Measurements from ENCODE around the gene SNX18. TPM values are rescaled to one million over a fixed set of nuclear protein-coding genes. Genes with fewer than 3 reads are reported as not detected.

SNX18 gene
- polyA plus RNA-seq, 1 donor (not counting 4 experiments of a cell fraction or from before 2014, with no cell fraction given), result 7.4 TPM

DNA sequence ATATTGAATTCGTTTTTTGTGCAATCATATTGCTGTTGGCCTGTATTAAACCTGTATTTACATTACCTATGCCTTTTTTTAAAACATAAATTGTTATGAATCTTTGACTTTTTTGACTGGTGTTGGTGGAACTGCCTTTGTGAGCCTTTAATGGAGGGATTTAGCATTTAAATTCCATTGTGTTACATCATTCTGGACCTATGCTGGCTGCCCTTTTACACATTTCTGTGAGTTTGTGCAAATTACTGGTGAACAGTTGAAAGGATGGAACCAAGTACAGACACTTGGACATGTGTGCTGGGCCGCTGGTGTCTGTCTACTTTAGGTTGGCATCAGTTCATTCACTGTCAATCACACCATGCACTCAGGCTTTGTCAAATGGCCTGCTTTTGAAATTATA is 3.4 kb downstream of the SNX18 start:
- FAIRE-seq, result no peak
- Histone ChIP-seq H3K79me2 (ENCODE audit: control insufficient read depth, insufficient read depth, low read length) (peaks cover 37% of the 10 kb centered on the region), H3K9me1 (ENCODE audit: control insufficient read depth, extremely low read depth, insufficient read depth, low read length) (no peaks in the 10 kb centered on the region), H3K36me3 (ENCODE audit: control insufficient read depth in 2 of 2, extremely low read depth in 1 of 2, insufficient read depth in 2 of 2, low read length in 2 of 2) (peaks cover 0 to 1% of the 10 kb centered on the region in 2 experiments), H3K27ac (ENCODE audit: control insufficient read depth, insufficient read depth, low read length) (peak overlapping the region; percentile 22), H4K20me1 (ENCODE audit: control insufficient read depth, extremely low read depth, insufficient read depth, low read length) (no peaks in the 10 kb centered on the region), H3K4me1 (ENCODE audit: control insufficient read depth, extremely low read depth, insufficient read depth, low read length) (peaks cover 26% of the 10 kb centered on the region), H3K4me3 (ENCODE audit: control insufficient read depth in 2 of 3, extremely low read depth in 1 of 3, insufficient read depth in 2 of 3, low read depth in 1 of 3, low read length in 3 of 3) (peak overlapping the region; percentile 34 to 62 (median 55)), H2AFZ (ENCODE audit: control insufficient read depth, low read length) (peak overlapping the region; percentile 37), H3K4me2 (ENCODE audit: control insufficient read depth, extremely low read depth, insufficient read depth, low read depth, low read length) (peak overlapping the region; percentile 90), H3K9me3 (ENCODE audit: control insufficient read depth, low read depth, low read length) (no peaks in the 10 kb centered on the region), H3K9ac (ENCODE audit: control insufficient read depth, extremely low read depth, insufficient read depth, low read length) (peak overlapping the region; percentile 54), H3K27me3 (ENCODE audit: control insufficient read depth, extremely low read depth, insufficient read depth, low read length) (no peaks in the 10 kb centered on the region)
- no peak for TF ChIP-seq EZH2 (IDR thresholded peaks at IDR 0.05; ENCODE audit: low read length)
- TF ChIP-seq, protein P1, sequence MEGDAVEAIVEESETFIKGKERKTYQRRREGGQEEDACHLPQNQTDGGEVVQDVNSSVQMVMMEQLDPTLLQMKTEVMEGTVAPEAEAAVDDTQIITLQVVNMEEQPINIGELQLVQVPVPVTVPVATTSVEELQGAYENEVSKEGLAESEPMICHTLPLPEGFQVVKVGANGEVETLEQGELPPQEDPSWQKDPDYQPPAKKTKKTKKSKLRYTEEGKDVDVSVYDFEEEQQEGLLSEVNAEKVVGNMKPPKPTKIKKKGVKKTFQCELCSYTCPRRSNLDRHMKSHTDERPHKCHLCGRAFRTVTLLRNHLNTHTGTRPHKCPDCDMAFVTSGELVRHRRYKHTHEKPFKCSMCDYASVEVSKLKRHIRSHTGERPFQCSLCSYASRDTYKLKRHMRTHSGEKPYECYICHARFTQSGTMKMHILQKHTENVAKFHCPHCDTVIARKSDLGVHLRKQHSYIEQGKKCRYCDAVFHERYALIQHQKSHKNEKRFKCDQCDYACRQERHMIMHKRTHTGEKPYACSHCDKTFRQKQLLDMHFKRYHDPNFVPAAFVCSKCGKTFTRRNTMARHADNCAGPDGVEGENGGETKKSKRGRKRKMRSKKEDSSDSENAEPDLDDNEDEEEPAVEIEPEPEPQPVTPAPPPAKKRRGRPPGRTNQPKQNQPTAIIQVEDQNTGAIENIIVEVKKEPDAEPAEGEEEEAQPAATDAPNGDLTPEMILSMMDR (optimal IDR thresholded peaks at IDR 0.05 in 1 of 3, IDR thresholded peaks at IDR 0.05 in 1 of 3, conservative IDR thresholded peaks at IDR 0.05 in 1 of 3; ENCODE audit: extremely low read depth in 1 of 3, insufficient read depth in 2 of 3, low read length in 3 of 3), result no peak
- DNase-seq (ENCODE audit: low read depth, low spot score), result no peak
- dilution Hi-C loops (cut with MboI; ENCODE audit: extremely low pct_ligation_motif_present, low sequenced_read_pairs), result no loop called here

DNA sequence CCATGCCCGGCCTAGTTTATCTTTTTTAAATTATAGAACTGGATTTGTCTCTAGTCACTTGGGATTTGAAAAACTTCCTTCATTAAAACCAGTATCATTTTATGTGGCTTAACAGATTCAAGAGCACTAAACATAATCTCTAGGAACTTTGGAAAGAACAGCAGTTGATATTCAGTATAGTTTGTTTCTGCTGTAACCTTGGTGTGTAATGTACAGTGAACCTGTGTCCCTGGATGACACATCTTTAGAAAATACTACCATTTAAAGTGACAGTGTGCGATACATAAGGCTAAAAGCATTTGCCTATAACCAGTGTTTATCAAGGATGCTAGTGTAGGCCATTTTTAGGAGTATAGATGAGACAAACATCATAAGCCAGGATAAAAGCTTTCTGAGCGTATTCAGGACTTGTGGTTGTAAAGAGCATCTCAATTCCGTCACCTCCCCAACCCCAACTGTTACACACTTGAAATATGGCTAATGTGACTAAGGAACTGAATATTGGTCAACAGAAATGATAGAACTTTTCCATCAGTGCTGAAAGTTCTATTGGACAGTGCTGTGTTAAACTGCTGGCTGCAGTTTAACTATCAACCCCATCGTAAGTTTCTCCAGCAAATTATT is 4.4 kb downstream of the SNX18 start:
- TF ChIP-seq, protein P1 (optimal IDR thresholded peaks at IDR 0.05 in 1 of 3, IDR thresholded peaks at IDR 0.05 in 1 of 3, conservative IDR thresholded peaks at IDR 0.05 in 1 of 3; ENCODE audit: extremely low read depth in 1 of 3, insufficient read depth in 2 of 3, low read length in 3 of 3), result no peak
- TF ChIP-seq EZH2 (IDR thresholded peaks at IDR 0.05; ENCODE audit: low read length), result no peak
- dilution Hi-C loops (cut with MboI; ENCODE audit: extremely low pct_ligation_motif_present, low sequenced_read_pairs), result no loop called here
- Histone ChIP-seq H3K9ac (ENCODE audit: control insufficient read depth, extremely low read depth, insufficient read depth, low read length) (no peak overlapping the region), H3K4me3 (ENCODE audit: control insufficient read depth in 2 of 3, extremely low read depth in 1 of 3, insufficient read depth in 2 of 3, low read depth in 1 of 3, low read length in 3 of 3) (no peak overlapping the region), H4K20me1 (ENCODE audit: control insufficient read depth, extremely low read depth, insufficient read depth, low read length) (no peaks in the 10 kb centered on the region), H3K4me1 (ENCODE audit: control insufficient read depth, extremely low read depth, insufficient read depth, low read length) (peaks cover 22% of the 10 kb centered on the region), H3K27me3 (ENCODE audit: control insufficient read depth, extremely low read depth, insufficient read depth, low read length) (no peaks in the 10 kb centered on the region), H3K36me3 (ENCODE audit: control insufficient read depth in 2 of 2, extremely low read depth in 1 of 2, insufficient read depth in 2 of 2, low read length in 2 of 2) (peaks cover 0 to 1% of the 10 kb centered on the region in 2 experiments), H2AFZ (ENCODE audit: control insufficient read depth, low read length) (no peak overlapping the region), H3K79me2 (ENCODE audit: control insufficient read depth, insufficient read depth, low read length) (peaks cover 37% of the 10 kb centered on the region), H3K9me1 (ENCODE audit: control insufficient read depth, extremely low read depth, insufficient read depth, low read length) (no peaks in the 10 kb centered on the region), H3K27ac (ENCODE audit: control insufficient read depth, insufficient read depth, low read length) (no peak overlapping the region), H3K4me2 (ENCODE audit: control insufficient read depth, extremely low read depth, insufficient read depth, low read depth, low read length) (no peak overlapping the region), H3K9me3 (ENCODE audit: control insufficient read depth, low read depth, low read length) (no peaks in the 10 kb centered on the region)
- DNase-seq (ENCODE audit: low read depth, low spot score) (no peak), FAIRE-seq (no peak)

Data from keratinocyte (primary cell).